MCF 10A (cell line): ENCODE results near the gene C1QTNF9B. TPM values are rescaled to one million over a fixed set of nuclear protein-coding genes. Genes with fewer than 3 reads are reported as not detected.
A peak's percentile ranks its signal among the peaks of the same experiment; 100 is the strongest.
"Not testable (repeated sequence)": the region's sequence is repeated elsewhere in the genome, so short reads cannot be mapped to it uniquely, and the experiment has no call there.

Source experiments
- BruUV-seq: library from RNA; stranded (reverse); fragments of 400-500 nt; replicated peaks from 2 replicates; lab custom pipeline; 2021; lab: Mats Ljungman, UMichigan
- CTCF ChIA-PET: fragments of 300-600 bp; sonication (Branson Sonifier 250); formaldehyde crosslinking; extraction: SDS; loops from one replicate; lab custom pipeline; 2021; ENCODE audit warnings: antibody characterized with exemption, inconsistent platforms; lab: Yijun Ruan, JAX
- POLR2A ChIA-PET: fragments of 300-600, 350-650 bp; sonication (Branson Sonifier 250); formaldehyde crosslinking; extraction: SDS; loops from one replicate; lab custom pipeline; 2020; ENCODE audit warnings: antibody characterized with exemption, inconsistent platforms; lab: Yijun Ruan, JAX
- DNase-seq: peaks from one replicate; pipeline ENCODE4 v3.0.0-alpha.2; 2018; ENCODE audit not compliant: unreplicated experiment
- H3K27ac Mint-ChIP-seq: one replicate; pipeline ENCODE4 v1.8.0; 2022; ENCODE audit warnings: mild to moderate bottlenecking, low read depth, mixed read lengths; ENCODE audit not compliant: unreplicated experiment
- H3K27me3 Mint-ChIP-seq: one replicate; pipeline ENCODE4 v1.8.0; 2022; ENCODE audit warnings: mixed read lengths; ENCODE audit not compliant: insufficient read depth, unreplicated experiment
- H3K36me3 Mint-ChIP-seq: one replicate; pipeline ENCODE4 v1.8.0; 2022; ENCODE audit warnings: mild to moderate bottlenecking, moderate library complexity, mixed read lengths; ENCODE audit not compliant: insufficient read depth, unreplicated experiment
- H3K4me1 Mint-ChIP-seq: one replicate; pipeline ENCODE4 v1.8.0; 2022; ENCODE audit warnings: mixed read lengths; ENCODE audit not compliant: insufficient read depth, unreplicated experiment
- H3K4me3 Mint-ChIP-seq: one replicate; pipeline ENCODE4 v1.8.0; 2022; ENCODE audit warnings: mild to moderate bottlenecking, moderate library complexity, mixed read lengths; ENCODE audit not compliant: unreplicated experiment
- H3K9me3 Mint-ChIP-seq: one replicate; pipeline ENCODE4 v1.8.0; 2022; ENCODE audit warnings: mixed read lengths; ENCODE audit not compliant: unreplicated experiment
- CTCF ChIP-seq: fragments of 200-600 bp; IDR thresholded peaks from one replicate; pipeline ENCODE4 v1.8.0; 2022; ENCODE audit warnings: antibody characterized with exemption, mild to moderate bottlenecking; ENCODE audit not compliant: unreplicated experiment
- intact Hi-C: fragments of 100-400 bp; cut with micrococcal nuclease; formaldehyde crosslinking; loops from 2 replicates; pipeline ENCODE4 v1.14.1; 2022
- total RNA-seq: library from RNA; stranded (reverse); gene quantifications from 2 replicates; pipeline ENCODE4 v1.2.3, GENCODE V29; 2022

The C1QTNF9B gene
- total RNA-seq, 1 experiment from 2014 or later, result not detected

GRCh38 chr13:23941211-23941610 lies 43.9 kb upstream of the C1QTNF9B start:
- CTCF ChIA-PET, result interaction anchor here (1.0 to 1.1 kb wide), 3 partner anchors 9 to 15 kb away, joined by 3 read pairs; no protein-coding TSS in a partner anchor
- H3K27me3 Mint-ChIP-seq, result peaks cover 31% of the 10 kb centered on the region

GRCh38 chr13:23939666-23940065 lies 42.4 kb upstream of the C1QTNF9B start:
- POLR2A ChIA-PET, H3K27ac Mint-ChIP-seq, H3K4me3 Mint-ChIP-seq, H3K4me1 Mint-ChIP-seq, intact Hi-C loops, H3K9me3 Mint-ChIP-seq, DNase-seq, H3K36me3 Mint-ChIP-seq, BruUV-seq: not testable (repeated sequence)
- CTCF ChIA-PET, result interaction anchor here (0.7 to 1.2 kb wide), 3 partner anchors 18 to 66 kb away, joined by 3 to 4 read pairs (median 3); no protein-coding TSS in a partner anchor
- peaks cover 31% of the 10 kb centered on the region for H3K27me3 Mint-ChIP-seq

More at GRCh38 chr13:23941211-23941610, 43.9 kb upstream of the C1QTNF9B start:
- POLR2A ChIA-PET, result interaction anchor here (1.4 kb wide), 1 partner anchor 11 kb away, joined by 3 read pairs; no protein-coding TSS in a partner anchor
- no peak overlapping the region for H3K4me3 Mint-ChIP-seq
- H3K9me3 Mint-ChIP-seq, result no peaks in the 10 kb centered on the region
- DNase-seq, result no peak
- no peak for TF ChIP-seq CTCF
- intact Hi-C loops, result no loop called here
- no peaks in the 10 kb centered on the region for H3K36me3 Mint-ChIP-seq
- no TSS peak for BruUV-seq
- no peak overlapping the region for H3K27ac Mint-ChIP-seq
- no peaks in the 10 kb centered on the region for H3K4me1 Mint-ChIP-seq

GRCh38 chr13:23934520-23934919 lies 37.2 kb upstream of the C1QTNF9B start:
- Mint-ChIP-seq H3K27me3 (peaks cover 23% of the 10 kb centered on the region), H3K9me3 (no peaks in the 10 kb centered on the region), H3K27ac (no peak overlapping the region), H3K4me1 (peaks cover 7% of the 10 kb centered on the region), H3K36me3 (no peaks in the 10 kb centered on the region), H3K4me3 (no peak overlapping the region)
- CTCF ChIA-PET, result no interaction called here
- BruUV-seq, result no TSS peak
- intact Hi-C loops, result no loop called here
- no peak for DNase-seq
- POLR2A ChIA-PET, result interaction anchor here (0.8 kb wide), 1 partner anchor 9 kb away, joined by 4 read pairs; no protein-coding TSS in a partner anchor
- no peak for TF ChIP-seq CTCF

GRCh38 chr13:23928985-23929384 lies 31.7 kb upstream of the C1QTNF9B start:
- TF ChIP-seq CTCF, result no peak
- no peaks in the 10 kb centered on the region for H3K27me3 Mint-ChIP-seq
- no TSS peak for BruUV-seq
- H3K9me3 Mint-ChIP-seq, result no peaks in the 10 kb centered on the region
- POLR2A ChIA-PET, result no interaction called here
- peak; percentile 30 for DNase-seq
- peaks cover 15% of the 10 kb centered on the region for H3K4me1 Mint-ChIP-seq
- H3K36me3 Mint-ChIP-seq, result no peaks in the 10 kb centered on the region
- no peak overlapping the region for H3K27ac Mint-ChIP-seq
- no peak overlapping the region for H3K4me3 Mint-ChIP-seq
- CTCF ChIA-PET, result no interaction called here
- intact Hi-C loops, result no loop called here
